Spleen (tissue), 7 donors: ENCODE measurements around the gene KSR1.

ENCODE experiments used
- POLR2A ChIP-seq, 3 donors: fragments of 450-650 bp; IDR thresholded peaks; one replicate each; pipeline ENCODE4 v1.5.1; 2017; ENCODE audit warnings: antibody characterized with exemption in 3 of 3, mild to moderate bottlenecking in 1 of 3
- POLR2AphosphoS5 ChIP-seq, 3 donors: sonication (generic); formaldehyde crosslinking; IDR thresholded peaks; one replicate each; pipeline ENCODE4 v1.5.1; 2017; ENCODE audit warnings: antibody characterized with exemption in 3 of 3
- TF ChIP-seq, protein P1 (sequence below), 11 experiments: fragments of 200-600 bp in 7 of 11; fragments of 450-650 bp in 4 of 11; sonication (generic) in 4 of 11; IDR thresholded peaks in 8 of 11; conservative IDR thresholded peaks in 3 of 11; 1 replicate in 7 of 11; 2 replicates in 4 of 11; pipeline versions ENCODE4 v1.4.0 to v1.8.0; 2016 to 2021; ENCODE audit warnings: antibody characterized with exemption in 11 of 11, inconsistent platforms in 4 of 11, mild to moderate bottlenecking in 1 of 11
- donor health status: DM: no; HTN: no; CAD: no; lungs with moderate emphysema.
- donor health status: DM: no; HTN: no; CAD: no.
- donor health status: DM: no; HTN: no; CAD: no.

- TF ChIP-seq, protein P1, sequence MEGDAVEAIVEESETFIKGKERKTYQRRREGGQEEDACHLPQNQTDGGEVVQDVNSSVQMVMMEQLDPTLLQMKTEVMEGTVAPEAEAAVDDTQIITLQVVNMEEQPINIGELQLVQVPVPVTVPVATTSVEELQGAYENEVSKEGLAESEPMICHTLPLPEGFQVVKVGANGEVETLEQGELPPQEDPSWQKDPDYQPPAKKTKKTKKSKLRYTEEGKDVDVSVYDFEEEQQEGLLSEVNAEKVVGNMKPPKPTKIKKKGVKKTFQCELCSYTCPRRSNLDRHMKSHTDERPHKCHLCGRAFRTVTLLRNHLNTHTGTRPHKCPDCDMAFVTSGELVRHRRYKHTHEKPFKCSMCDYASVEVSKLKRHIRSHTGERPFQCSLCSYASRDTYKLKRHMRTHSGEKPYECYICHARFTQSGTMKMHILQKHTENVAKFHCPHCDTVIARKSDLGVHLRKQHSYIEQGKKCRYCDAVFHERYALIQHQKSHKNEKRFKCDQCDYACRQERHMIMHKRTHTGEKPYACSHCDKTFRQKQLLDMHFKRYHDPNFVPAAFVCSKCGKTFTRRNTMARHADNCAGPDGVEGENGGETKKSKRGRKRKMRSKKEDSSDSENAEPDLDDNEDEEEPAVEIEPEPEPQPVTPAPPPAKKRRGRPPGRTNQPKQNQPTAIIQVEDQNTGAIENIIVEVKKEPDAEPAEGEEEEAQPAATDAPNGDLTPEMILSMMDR (IDR thresholded peaks at IDR 0.05 in 8 of 11, conservative IDR thresholded peaks at IDR 0.05 in 3 of 11) = no peak
- TF ChIP-seq POLR2AphosphoS5 (IDR thresholded peaks at IDR 0.05) (no peak), POLR2A (IDR thresholded peaks at IDR 0.05) (no peak)
These were observed 77.9 kb downstream of the KSR1 start for GRCh38 chr17:27533874-27534815.
